Measurements from ENCODE around the gene SIGLEC7.

The SIGLEC7 gene

GRCh38 chr19:51181377-51181912 is 39.3 kb downstream of the SIGLEC7 start:
- H3K4me3 ChIP-seq (replicated peaks; ENCODE audit: low read depth, low read length): no peak overlapping the region
- no peak for DNase-seq (ENCODE audit: low read depth)
- TF ChIP-seq CTCF (IDR thresholded peaks at IDR 0.05; ENCODE audit: low read length, missing control alignments): no peak

- H3K4me3 ChIP-seq (replicated peaks; ENCODE audit: low read depth, low read length): no peak overlapping the region
- no peak for TF ChIP-seq CTCF (IDR thresholded peaks at IDR 0.05; ENCODE audit: low read length, missing control alignments)
- DNase-seq (ENCODE audit: low read depth): no peak
These were observed 39.9 kb downstream of the SIGLEC7 start for GRCh38 chr19:51181913-51182419.

DNA sequence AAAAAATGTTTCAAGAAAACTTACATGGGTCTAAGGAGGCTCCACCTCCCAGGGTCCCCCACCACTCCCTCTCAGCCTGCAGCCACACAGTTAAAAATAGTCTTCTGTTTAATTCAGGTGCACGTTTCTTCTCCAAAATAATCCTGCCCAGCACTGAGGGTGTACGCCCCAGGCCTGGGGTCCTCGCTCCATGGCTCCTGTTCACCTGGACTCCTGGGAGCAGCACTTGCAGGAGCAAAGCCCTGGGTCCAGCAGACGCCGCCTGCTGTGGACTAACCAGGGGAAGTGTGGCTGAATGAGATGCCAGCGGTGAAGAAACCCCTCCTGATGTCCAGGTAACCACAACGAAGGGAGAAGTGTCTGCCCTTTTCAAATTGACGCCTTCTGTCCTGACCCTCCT is 41.5 kb downstream of the SIGLEC7 start:
- DNase-seq (ENCODE audit: low read depth): no peak
- H3K4me3 ChIP-seq (replicated peaks; ENCODE audit: low read depth, low read length): no peak overlapping the region
- TF ChIP-seq CTCF (IDR thresholded peaks at IDR 0.05; ENCODE audit: low read length, missing control alignments): no peak

DNA sequence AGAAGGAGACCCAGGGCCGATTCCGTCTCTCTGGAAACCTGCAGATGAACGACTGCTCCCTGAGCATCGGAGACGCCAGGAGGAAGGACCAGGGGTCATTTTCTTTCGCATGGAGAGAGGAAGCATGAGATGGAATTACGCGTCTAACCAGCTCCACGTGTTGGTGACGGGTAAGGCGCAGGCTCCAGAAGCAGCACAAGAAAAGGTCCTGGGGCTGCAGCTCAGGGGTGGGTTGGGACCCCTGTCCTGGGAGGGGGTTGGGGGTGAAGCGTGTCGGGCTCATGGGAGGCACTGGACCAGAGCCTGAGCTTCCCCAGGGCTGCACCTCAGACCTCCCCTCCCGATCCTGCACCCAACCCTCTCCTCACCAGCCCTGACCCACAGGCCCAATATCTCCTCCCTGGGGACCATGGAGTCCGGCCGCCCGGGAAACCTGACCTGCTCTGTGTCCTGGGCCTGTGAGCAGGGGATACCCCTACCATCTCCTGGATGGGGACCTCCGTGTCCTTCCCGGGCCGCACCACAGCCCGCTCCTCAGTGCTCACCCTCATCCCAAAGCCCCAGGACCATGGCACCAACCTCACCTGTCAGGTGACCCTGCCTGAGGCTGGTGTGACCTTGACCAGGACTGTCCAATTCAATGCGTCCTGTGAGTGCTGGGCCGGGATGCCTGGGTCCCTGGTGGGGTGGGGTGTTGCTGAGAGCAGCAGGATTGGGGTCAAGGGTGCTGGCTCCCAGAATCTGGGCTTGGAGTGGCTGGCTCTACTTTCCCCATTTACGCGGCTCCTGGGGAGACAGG is 43.2 kb downstream of the SIGLEC7 start:
- no peak overlapping the region for H3K4me3 ChIP-seq (replicated peaks; ENCODE audit: low read depth, low read length)
- DNase-seq (ENCODE audit: low read depth): no peak
- no peak for TF ChIP-seq CTCF (IDR thresholded peaks at IDR 0.05; ENCODE audit: low read length, missing control alignments)

GRCh38 chr19:51185868-51186215 is 43.7 kb downstream of the SIGLEC7 start:
- TF ChIP-seq CTCF (IDR thresholded peaks at IDR 0.05; ENCODE audit: low read length, missing control alignments): no peak
- no peak for DNase-seq (ENCODE audit: low read depth)
- no peak overlapping the region for H3K4me3 ChIP-seq (replicated peaks; ENCODE audit: low read depth, low read length)

- DNase-seq (ENCODE audit: low read depth): no peak
- TF ChIP-seq CTCF (IDR thresholded peaks at IDR 0.05; ENCODE audit: low read length, missing control alignments): no peak
- H3K4me3 ChIP-seq (replicated peaks; ENCODE audit: low read depth, low read length): no peak overlapping the region
These were observed 44.2 kb downstream of the SIGLEC7 start for GRCh38 chr19:51186323-51186722.

All from fibroblast of pulmonary artery (primary cell).